NCI-H1930 (cell line): ENCODE data around the gene MUSTN1.
A peak's percentile ranks its signal among the peaks of the same experiment; 100 is the strongest.

ENCODE experiments used
- DNase-seq, 2 experiments: peaks; one replicate each; lab custom pipeline; 2025; lab: John Stamatoyannopoulos, UW

MUSTN1 gene

DNA sequence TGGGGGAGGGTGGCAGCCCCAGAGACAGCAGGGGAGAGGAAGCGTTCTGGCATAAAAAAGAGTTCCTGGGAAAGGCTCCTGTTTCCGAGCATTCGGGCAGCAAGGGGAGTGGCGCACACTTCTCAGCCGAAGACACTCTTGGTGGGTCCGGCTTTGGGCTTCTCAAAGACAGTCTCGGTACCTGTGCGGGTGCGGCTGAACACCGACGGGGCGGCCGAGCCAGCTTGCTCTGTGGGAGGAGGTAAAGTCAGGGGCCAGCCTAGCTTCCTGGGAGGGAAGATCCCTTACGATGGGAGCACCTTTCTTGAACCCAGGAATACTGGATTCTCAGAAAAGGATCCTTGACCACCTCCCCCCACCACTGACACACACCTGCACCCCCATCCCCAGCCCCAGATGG lies 1.6 kb downstream of the MUSTN1 start:
- DNase-seq, result no peak

DNA sequence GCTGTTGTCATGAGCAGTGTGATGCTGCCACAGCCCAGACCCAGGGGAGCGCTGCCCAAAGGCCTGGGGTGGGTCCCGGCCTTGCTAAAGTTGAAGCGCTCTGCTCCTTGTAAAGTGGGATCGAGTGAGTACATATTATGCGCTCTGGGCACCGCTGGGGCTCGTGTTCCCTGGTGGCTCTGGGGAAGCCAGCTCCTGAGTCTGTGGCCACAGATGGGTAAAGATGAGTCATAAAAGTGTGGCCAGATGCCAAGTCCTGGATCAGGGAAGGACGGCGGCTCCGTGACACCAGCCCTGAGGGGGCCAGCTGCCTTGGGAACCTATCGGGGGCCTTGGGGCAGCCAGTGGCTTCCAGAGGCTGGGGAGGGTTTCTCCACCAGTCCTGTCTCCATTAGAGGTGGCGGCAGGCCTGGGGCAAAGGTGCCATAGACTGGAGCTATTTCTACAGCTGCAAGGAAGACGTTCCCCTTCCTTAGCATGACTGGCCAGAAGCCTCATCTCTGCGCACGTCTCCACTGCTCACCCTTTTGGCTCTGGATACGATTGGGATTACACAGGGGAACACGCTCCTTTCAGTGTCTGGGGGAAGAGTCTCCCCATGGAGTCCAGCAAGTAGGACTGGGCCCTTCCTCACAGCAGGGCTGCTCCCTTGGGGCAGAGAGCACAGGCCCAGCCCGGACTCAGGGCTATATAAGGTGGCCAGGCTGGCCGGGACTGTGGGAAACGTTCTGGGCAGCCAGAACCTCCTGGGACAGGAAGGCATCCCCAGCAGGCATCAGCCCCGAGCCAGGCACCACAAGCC lies 3.1 kb downstream of the MUSTN1 start:
- no peak for DNase-seq

DNA sequence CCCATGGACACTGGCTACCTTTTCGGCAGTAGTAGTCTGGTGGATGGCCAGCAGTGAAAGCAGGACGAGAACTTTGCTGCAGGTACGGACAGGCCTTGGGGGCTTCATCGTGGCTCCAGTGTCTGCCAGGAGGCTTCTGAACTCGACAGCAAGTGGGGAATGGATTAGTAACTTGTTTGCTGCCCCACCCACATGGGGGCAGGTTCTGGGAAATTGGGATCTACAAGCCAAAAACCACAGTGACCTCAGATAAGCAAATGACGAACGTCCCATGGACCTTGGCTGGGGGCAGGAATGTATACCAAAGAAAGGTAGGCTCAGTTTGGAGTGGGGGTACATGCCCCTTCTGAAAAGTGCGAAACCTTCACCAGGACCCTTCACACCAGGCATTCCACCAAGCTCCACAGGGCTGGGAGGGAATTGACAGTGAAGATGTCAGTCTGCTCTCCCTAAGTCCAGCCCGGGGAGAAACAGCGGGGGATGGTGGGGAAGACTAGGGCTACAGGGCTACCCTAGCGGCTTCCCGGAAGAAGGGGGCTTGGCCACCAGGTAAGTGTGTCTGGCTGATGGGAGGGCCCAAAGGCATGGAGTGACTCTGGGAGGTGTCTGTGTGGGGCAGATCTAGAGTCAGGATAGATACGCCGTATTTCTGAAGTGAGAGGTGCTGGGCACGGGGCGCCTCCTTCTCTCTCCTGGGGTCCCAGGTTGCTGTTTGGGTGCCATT lies 4.1 kb downstream of the MUSTN1 start, which contains the start of gene ITIH4:
Gene ITIH4 (minus strand): TSS at position 138 of the 724 bp plus-strand sequence. CDS start 30 bp downstream, at position 108.
- no peak for DNase-seq

DNA sequence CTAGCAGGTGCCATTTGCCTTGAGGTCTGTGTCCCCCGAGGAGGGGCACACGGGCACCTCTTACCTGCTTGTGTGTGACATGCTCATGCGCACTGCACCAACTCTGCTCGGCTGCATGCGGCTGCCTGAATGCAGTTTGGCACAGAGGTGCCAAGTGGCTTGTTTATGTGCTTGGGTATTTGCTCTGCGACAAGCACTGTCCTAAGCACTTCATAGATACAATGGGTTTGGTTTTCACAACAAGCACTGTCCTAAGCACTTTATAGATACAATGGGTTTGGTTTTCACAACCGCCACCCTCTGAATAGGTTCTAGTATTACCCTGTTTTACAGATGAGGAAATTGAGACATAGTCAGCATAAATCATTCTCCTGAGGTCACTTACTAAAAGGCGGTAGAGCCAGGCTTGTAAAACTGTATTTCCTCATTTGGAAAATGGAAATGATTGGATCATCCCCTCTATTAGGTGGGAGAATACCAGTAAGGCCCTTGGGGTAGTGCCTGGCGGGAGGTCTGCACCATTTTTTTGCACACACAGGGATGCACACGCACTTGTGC lies 4.8 kb downstream of the MUSTN1 start:
- DNase-seq, result no peak

DNA sequence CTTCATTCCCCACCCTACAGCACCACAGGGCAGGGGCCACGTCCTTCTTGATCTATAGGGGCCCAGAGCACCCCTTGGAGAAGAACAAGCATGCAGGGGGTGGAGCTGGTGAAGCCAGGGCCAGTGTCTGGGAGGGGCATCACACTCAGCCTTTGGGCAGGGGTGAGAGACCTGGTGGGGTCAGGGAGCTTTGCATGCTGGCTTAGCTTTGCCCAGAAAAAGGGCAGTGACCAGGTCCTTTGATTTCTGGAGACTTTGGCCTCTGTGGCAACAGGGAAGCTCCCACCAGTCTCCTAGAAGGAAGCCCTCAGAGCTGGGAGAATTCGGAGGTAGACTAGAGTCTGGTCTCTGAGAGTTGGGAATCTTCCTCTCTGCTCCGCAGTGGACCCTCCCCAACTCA lies 5.3 kb downstream of the MUSTN1 start:
- DNase-seq, result no peak

DNA sequence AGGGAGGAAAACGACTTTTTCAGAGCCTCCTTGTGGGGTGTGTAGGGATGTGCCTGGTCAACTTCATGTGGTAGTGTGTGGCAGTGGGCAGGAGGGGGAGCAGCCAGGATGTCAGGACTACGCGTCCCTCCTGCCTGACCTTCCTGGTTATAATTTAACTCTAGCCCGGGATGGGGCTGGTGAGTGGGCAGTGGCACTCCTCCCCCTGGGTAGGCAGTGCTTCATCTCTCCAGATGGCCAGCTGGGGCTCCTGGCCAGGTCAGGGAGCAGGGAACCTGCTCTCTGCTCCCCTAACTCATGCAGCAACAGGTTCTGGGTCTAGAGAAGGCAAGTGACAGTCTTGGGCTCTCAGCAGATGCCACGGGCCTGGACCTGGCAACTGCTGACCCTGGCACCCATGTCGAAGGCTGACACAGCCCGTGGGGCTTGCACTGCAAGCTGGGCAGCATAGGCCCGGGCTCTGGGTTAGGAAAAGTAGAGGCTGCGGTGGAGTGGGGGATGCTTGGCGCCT lies 6.9 kb downstream of the MUSTN1 start:
- DNase-seq, result no peak

GRCh38 chr3:52827441-52827840 lies 7.4 kb downstream of the MUSTN1 start:
- no peak for DNase-seq

GRCh38 chr3:52824037-52824436 lies 10.8 kb downstream of the MUSTN1 start:
- no peak for DNase-seq

DNA sequence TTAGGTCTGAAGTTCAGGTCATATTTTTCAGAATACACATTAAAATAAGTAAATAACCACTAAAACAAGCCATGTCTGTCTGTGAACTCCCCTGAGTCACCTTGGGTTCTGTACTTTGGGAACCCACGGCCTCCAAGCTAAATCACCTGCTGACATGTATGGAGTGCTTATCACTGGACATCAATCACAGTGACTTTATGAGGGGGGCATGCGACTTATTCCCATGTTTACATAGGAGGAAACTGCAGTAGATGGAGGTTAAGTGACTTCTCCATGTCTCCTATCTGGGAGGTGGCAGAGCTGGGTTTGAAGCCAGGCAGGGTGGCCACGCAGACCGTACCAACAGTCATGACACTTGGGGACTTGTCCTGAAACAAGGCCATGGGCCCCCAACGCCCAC lies 12.5 kb downstream of the MUSTN1 start:
- no peak for DNase-seq

- peak in 1 of 2 experiments; percentile 5 for DNase-seq
These were observed 14.1 kb downstream of the MUSTN1 start for GRCh38 chr3:52820736-52821135.

DNA sequence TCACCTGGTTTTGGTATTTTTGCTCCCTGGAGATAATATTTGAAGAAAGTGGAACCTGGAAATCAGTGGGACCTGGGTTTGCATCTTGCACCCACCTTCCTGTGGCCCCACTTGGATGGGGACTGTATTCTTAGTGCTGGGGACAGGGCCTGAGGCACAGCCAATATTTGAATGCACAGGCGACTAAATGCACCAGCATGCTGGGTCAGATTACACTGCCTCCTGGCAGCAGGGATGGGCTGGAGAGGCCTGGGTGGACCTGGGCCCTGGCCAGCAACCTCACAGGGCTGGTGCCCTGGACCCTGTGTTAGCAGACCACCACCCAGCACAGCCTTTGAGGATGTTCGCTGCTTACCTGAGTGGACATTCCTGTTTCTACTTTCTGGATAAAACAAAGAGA lies 14.9 kb downstream of the MUSTN1 start:
- no peak for DNase-seq

GRCh38 chr3:52817860-52818259 lies 17.0 kb downstream of the MUSTN1 start:
- no peak for DNase-seq

- DNase-seq, result no peak
These were observed 17.6 kb downstream of the MUSTN1 start for GRCh38 chr3:52817221-52817620.

- no peak for DNase-seq
These were observed 18.2 kb downstream of the MUSTN1 start for GRCh38 chr3:52816654-52817053.

- DNase-seq, result no peak
These were observed 18.6 kb downstream of the MUSTN1 start for GRCh38 chr3:52816199-52816598.

GRCh38 chr3:52813810-52814209 lies 21.0 kb downstream of the MUSTN1 start:
- no peak for DNase-seq

GRCh38 chr3:52811452-52812011 lies 23.3 kb downstream of the MUSTN1 start:
- DNase-seq, result no peak

GRCh38 chr3:52810923-52811322 lies 23.9 kb downstream of the MUSTN1 start:
- no peak for DNase-seq

DNA sequence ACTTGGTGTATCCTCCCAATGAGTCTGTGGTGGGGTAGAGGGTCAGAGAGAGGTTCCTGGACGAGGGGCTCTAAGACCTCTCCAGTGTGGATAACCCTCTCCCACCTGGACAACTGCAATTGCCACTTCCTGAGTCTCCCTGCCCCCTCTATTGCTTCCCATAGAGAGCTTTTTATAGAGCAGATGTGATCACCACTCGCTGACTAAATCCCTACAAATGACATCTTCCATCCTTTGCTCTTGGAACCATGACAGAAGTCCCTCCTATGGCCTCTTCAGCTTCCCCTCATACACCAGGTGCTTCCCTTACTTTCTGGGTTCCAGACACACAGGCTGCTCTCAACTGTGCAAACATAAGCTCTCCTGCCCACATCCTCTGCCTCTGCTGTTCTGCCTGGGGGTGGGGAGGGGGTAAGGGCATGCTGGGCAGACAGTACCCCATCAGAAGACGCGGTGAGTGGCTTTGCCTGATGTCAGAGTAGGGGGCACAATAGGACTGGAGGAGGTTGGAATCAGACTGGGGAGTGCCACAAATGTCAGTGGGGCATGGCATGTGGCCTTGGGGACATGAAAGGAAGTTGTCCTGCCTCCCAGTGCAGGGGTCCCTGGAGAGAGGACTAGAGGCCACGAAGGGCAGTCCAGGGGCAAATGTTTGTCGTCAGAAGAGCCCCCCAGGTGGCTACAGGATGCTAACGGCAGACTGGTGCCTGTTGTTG lies 25.0 kb downstream of the MUSTN1 start:
- DNase-seq, result no peak

DNA sequence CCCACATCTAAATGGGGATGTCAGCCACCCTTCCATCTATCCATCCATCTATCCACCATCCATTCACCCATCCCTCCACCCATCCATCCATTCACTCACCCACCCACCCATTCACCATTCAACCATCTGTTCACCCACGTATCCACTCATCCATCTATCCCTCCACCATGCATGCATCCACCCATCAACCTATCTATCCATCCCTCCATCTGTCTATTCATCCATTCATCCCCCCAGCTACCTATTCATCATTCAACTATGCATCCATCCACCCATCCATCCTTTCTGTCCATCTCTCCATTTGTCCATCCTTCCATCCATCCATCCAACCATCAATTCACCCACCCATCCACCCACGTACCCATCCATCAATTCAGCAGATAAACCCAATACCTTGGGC lies 25.7 kb downstream of the MUSTN1 start:
- DNase-seq, result no peak

- DNase-seq, result no peak
These were observed 29.4 kb downstream of the MUSTN1 start for GRCh38 chr3:52805270-52806039.
